ENCODE measurements around the gene NEURL1B.

The NEURL1B gene

DNA sequence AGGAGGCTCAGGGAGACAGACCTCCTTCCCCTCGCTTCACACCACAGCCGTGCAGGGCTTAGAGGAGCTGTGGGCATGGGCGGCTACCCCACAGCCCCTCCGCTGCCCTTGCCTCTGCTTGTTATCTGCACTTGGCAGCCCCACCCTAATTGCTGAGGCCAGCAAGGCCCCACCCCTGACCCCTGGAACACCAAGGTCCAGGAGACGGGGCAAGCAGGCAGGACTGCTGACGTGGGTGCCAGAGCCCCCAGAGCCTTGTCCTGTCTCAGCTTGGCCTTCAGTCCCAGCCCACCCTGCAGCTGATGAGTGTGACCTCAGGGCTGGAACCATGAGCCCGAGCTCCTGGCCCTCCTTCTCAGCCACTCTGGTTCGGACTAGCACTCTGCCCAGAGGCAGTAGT lies 29.1 kb upstream of the NEURL1B start:
- no peak overlapping the region for H3K27ac ChIP-seq
- TF ChIP-seq, protein P1, sequence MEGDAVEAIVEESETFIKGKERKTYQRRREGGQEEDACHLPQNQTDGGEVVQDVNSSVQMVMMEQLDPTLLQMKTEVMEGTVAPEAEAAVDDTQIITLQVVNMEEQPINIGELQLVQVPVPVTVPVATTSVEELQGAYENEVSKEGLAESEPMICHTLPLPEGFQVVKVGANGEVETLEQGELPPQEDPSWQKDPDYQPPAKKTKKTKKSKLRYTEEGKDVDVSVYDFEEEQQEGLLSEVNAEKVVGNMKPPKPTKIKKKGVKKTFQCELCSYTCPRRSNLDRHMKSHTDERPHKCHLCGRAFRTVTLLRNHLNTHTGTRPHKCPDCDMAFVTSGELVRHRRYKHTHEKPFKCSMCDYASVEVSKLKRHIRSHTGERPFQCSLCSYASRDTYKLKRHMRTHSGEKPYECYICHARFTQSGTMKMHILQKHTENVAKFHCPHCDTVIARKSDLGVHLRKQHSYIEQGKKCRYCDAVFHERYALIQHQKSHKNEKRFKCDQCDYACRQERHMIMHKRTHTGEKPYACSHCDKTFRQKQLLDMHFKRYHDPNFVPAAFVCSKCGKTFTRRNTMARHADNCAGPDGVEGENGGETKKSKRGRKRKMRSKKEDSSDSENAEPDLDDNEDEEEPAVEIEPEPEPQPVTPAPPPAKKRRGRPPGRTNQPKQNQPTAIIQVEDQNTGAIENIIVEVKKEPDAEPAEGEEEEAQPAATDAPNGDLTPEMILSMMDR (conservative IDR thresholded peaks at IDR 0.05): no peak

DNA sequence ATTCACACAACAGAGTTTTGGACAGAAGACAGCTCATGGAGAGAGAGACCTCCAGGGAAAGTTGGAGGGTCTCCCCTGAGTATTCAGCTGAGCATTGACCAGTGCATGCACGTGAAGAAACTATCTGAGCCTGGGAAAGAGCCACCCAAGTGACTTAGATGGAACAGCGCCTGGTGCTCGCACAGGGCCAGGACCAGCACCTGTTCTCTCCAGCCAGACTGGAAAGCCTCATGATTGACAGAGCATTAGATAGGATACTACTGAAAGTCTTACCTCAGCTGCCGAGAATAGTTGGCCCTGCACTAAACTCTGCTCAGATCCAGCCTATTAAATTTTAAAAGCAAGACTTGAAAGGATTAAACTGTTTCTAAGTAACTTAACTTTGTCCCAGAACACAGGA lies 28.3 kb upstream of the NEURL1B start:
- no peak overlapping the region for H3K27ac ChIP-seq
- TF ChIP-seq, protein P1 (conservative IDR thresholded peaks at IDR 0.05): no peak

DNA sequence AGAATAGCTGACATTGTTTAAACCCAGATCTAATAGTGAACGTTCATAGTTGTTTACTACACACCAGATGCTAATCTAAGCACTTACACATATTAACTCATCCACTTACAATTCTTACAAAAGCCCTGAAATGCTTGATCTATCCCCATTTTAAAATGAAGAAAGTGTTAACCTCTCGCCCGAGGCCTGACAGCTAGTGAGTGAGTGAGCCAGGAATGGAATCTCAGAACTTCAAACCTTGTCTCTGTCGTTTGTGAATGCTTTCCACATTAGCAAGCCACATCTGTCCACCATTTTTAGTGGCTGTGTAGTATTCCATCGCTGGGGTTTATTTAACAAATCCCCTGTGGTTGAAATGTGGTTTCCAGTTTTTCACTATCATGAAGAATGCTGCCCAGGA lies 24.9 kb upstream of the NEURL1B start:
- no peak overlapping the region for H3K27ac ChIP-seq
- TF ChIP-seq, protein P1 (conservative IDR thresholded peaks at IDR 0.05): no peak

- TF ChIP-seq, protein P1 (conservative IDR thresholded peaks at IDR 0.05): no peak
Measured at GRCh38 chr5:172616730-172617129, 24.3 kb upstream of the NEURL1B start.

DNA sequence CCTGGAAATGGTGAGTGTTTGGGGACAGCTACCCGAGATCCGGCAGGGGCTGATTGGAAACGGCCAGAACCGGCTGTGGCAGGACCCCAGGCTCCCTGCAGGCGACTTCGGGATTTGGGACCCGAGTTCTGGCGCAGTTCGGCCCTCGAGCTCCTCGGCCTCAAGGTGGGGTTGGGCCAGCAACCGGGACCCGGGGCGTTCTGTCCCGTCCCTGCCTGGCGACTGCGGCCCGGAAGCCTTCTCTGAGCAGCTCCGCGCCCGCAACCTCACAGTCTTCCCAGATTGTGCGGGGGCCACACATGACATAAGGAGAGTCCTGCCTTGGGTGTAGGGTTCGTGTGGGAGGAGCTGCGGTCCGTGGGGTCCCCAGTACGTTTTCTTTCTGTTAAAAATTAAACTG lies 23.2 kb upstream of the NEURL1B start:
- TF ChIP-seq, protein P1 (conservative IDR thresholded peaks at IDR 0.05): no peak
- H3K27ac ChIP-seq: no peak overlapping the region

More at GRCh38 chr5:172616730-172617129, 24.3 kb upstream of the NEURL1B start:
- no peak overlapping the region for H3K27ac ChIP-seq

GRCh38 chr5:172618574-172619365 lies 22.3 kb upstream of the NEURL1B start:
- TF ChIP-seq, protein P1 (conservative IDR thresholded peaks at IDR 0.05): no peak
- no peak overlapping the region for H3K27ac ChIP-seq

- no peak overlapping the region for H3K27ac ChIP-seq
- TF ChIP-seq, protein P1 (conservative IDR thresholded peaks at IDR 0.05): no peak
Measured at GRCh38 chr5:172620506-172620905, 20.6 kb upstream of the NEURL1B start.

Measured in VCaP (cell line).